NT2/D1 (cell line): ENCODE results near the gene CYP2B6.

Experiments
- SUZ12 ChIP-seq: IDR thresholded peaks from 2 replicates; pipeline ENCODE4 v1.6.1; 2011; ENCODE audit not compliant: insufficient read length, insufficient read depth; ENCODE audit errors: extremely low read depth
- ZNF274 ChIP-seq: IDR thresholded peaks from 2 replicates; pipeline ENCODE4 v1.6.1; 2011; ENCODE audit warnings: mild to moderate bottlenecking, low read depth, low read length

GRCh38 chr19:40982594-40983101, 8.4 kb upstream of the CYP2B6 start:
- TF ChIP-seq ZNF274, result no peak
- no peak for TF ChIP-seq SUZ12
